GM12878 (cell line): ENCODE results near the gene FKBP3. TPM values are rescaled to one million over a fixed set of nuclear protein-coding genes. Genes with fewer than 3 reads are reported as not detected.
A peak's percentile ranks its signal among the peaks of the same experiment; 100 is the strongest.

Experiments
- BCLAF1 ChIP-seq: fragments of 450-650 bp; IDR thresholded peaks from 2 replicates; pipeline ENCODE4 v1.6.1; 2017; ENCODE audit warnings: antibody characterized with exemption, mild to moderate bottlenecking, moderate library complexity
- CBFB ChIP-seq: IDR thresholded peaks from 2 replicates; pipeline ENCODE4 v1.6.1; 2016; ENCODE audit warnings: antibody characterized with exemption, low read depth
- MTA2 ChIP-seq: fragments of 450-650 bp; IDR thresholded peaks from 2 replicates; pipeline ENCODE4 v1.6.1; 2016; ENCODE audit warnings: low read depth, mild to moderate bottlenecking, moderate library complexity
- NFIC ChIP-seq: IDR thresholded peaks from 2 replicates; pipeline ENCODE4 v1.6.1; 2012; ENCODE audit warnings: low read depth, mild to moderate bottlenecking, inconsistent platforms, low read length, moderate library complexity
- NR2C1 ChIP-seq: fragments of 450-650 bp; IDR thresholded peaks from 2 replicates; pipeline ENCODE4 v1.6.1; 2017; ENCODE audit warnings: antibody characterized with exemption, mild to moderate bottlenecking, moderate library complexity
- SMC3 ChIP-seq: IDR thresholded peaks from 2 replicates; pipeline ENCODE4 v1.6.1; 2011; ENCODE audit warnings: low read length, improper control_type of control experiment, borderline replicate concordance
- SP1 ChIP-seq: IDR thresholded peaks from one replicate; pipeline ENCODE4 v1.6.1; 2011; ENCODE audit warnings: low read depth, low read length
- SRF ChIP-seq, 2 experiments: IDR thresholded peaks; 2 replicates each; pipeline ENCODE4 v1.6.1; 2011; ENCODE audit warnings: low read depth in 2 of 2, low read length in 2 of 2, mild to moderate bottlenecking in 1 of 2, moderate library complexity in 1 of 2
- TAF1 ChIP-seq: IDR thresholded peaks from 2 replicates; pipeline ENCODE4 v1.6.1; 2011; ENCODE audit warnings: mild to moderate bottlenecking, low read depth, low read length, borderline replicate concordance
- YY1 ChIP-seq: IDR thresholded peaks from 2 replicates; pipeline ENCODE4 v1.6.1; 2011; ENCODE audit warnings: low read depth, mild to moderate bottlenecking, low read length
- ZBTB40 ChIP-seq: fragments of 450-650 bp; IDR thresholded peaks from 2 replicates; pipeline ENCODE4 v1.6.1; 2016; ENCODE audit warnings: mild to moderate bottlenecking, moderate library complexity, borderline replicate concordance
- polyA plus RNA-seq, 11 experiments: library from polyadenylated mRNA; depleted of rRNA in 4 of 11; unstranded in 6 of 11; stranded (reverse) in 5 of 11; fragments of >200 nt; fragmentation: Nextera tagmentation in 4 of 11; fragmentation: Illumina TruSeq in 1 of 11; extraction: Ambion mirVana in 4 of 11; extraction: Trizol in 1 of 11; gene quantifications; 1 replicate in 1 of 11; 2 replicates in 10 of 11; pipeline versions ENCODE4 v1.2.1 to v1.2.3, GENCODE V29; 2011 to 2016; ENCODE audit warnings: inconsistent platforms in 2 of 11, missing spikeins in 2 of 11, low read depth in 1 of 11
- total RNA-seq, 4 experiments: library from RNA; depleted of rRNA in 3 of 4; stranded (reverse); fragments of >200 nt in 3 of 4; fragmentation: Illumina TruSeq in 1 of 4; extraction: Trizol in 1 of 4; gene quantifications; 2 replicates each; pipeline versions ENCODE4 v1.2.1 to v1.2.3, GENCODE V29; 2013 to 2021
- TF ChIP-seq, protein P1 (sequence below): fragments of 450-650 bp; IDR thresholded peaks from 2 replicates; pipeline ENCODE4 v1.6.1; 2018; ENCODE audit warnings: borderline replicate concordance, mild to moderate bottlenecking; ENCODE audit not compliant: partially characterized antibody
- TF ChIP-seq, protein P2 (sequence below): fragments of 150-350 bp; IDR thresholded peaks from 2 replicates; pipeline ENCODE4 v1.6.1; 2014; ENCODE audit warnings: mild to moderate bottlenecking, low read depth, low read length
- TF ChIP-seq, protein P3 (sequence below): IDR thresholded peaks from 2 replicates; pipeline ENCODE4 v1.6.1; 2011; ENCODE audit warnings: mild to moderate bottlenecking, low read depth, low read length, moderate library complexity; ENCODE audit not compliant: insufficient replicate concordance

Gene FKBP3
- total and polyA plus RNA-seq, 10 of the 15 experiments (the other 5 are each of a cell fraction or from before 2014, with no cell fraction given), result 67.2 to 218 (median 129) TPM

GRCh38 chr14:45134051-45134958 is at the start of gene FKBP3 (continued):
- peak; percentile 96 for TF ChIP-seq BCLAF1
- TF ChIP-seq, protein P1, sequence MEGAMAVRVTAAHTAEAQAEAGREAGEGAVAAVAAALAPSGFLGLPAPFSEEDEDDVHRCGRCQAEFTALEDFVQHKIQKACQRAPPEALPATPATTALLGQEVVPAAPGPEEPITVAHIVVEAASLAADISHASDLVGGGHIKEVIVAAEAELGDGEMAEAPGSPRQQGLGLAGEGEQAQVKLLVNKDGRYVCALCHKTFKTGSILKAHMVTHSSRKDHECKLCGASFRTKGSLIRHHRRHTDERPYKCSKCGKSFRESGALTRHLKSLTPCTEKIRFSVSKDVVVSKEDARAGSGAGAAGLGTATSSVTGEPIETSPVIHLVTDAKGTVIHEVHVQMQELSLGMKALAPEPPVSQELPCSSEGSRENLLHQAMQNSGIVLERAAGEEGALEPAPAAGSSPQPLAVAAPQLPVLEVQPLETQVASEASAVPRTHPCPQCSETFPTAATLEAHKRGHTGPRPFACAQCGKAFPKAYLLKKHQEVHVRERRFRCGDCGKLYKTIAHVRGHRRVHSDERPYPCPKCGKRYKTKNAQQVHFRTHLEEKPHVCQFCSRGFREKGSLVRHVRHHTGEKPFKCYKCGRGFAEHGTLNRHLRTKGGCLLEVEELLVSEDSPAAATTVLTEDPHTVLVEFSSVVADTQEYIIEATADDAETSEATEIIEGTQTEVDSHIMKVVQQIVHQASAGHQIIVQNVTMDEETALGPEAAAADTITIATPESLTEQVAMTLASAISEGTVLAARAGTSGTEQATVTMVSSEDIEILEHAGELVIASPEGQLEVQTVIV, result peak; percentile 92
- TF ChIP-seq, protein P2, sequence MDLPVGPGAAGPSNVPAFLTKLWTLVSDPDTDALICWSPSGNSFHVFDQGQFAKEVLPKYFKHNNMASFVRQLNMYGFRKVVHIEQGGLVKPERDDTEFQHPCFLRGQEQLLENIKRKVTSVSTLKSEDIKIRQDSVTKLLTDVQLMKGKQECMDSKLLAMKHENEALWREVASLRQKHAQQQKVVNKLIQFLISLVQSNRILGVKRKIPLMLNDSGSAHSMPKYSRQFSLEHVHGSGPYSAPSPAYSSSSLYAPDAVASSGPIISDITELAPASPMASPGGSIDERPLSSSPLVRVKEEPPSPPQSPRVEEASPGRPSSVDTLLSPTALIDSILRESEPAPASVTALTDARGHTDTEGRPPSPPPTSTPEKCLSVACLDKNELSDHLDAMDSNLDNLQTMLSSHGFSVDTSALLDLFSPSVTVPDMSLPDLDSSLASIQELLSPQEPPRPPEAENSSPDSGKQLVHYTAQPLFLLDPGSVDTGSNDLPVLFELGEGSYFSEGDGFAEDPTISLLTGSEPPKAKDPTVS, result no peak
- TF ChIP-seq, protein P3, sequence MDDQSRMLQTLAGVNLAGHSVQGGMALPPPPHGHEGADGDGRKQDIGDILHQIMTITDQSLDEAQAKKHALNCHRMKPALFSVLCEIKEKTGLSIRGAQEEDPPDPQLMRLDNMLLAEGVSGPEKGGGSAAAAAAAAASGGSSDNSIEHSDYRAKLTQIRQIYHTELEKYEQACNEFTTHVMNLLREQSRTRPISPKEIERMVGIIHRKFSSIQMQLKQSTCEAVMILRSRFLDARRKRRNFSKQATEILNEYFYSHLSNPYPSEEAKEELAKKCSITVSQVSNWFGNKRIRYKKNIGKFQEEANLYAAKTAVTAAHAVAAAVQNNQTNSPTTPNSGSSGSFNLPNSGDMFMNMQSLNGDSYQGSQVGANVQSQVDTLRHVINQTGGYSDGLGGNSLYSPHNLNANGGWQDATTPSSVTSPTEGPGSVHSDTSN, result peak; percentile 95
- peak; percentile 34; the same call in 1 of the 2 replicates for TF ChIP-seq SMC3
- TF ChIP-seq NFIC, result peak; percentile 46; the same call in 1 of the 2 replicates
- 0 out of 4 replicates have a peak, but pooled peaks of 1 of the 2 experiments have one; percentile 43 for TF ChIP-seq SRF (IDR thresholded peaks at IDR 0.05; ENCODE audit: low read depth in 2 of 2, low read length in 2 of 2)
- peak; percentile 70 for TF ChIP-seq NR2C1
- peak; percentile 62 for TF ChIP-seq CBFB
- peak; percentile 35; the same call in 1 of the 2 replicates for TF ChIP-seq MTA2
- TF ChIP-seq ZBTB40, result peak; percentile 69; the same call in 1 of the 2 replicates
- peak; percentile 95 for TF ChIP-seq SP1
- TF ChIP-seq YY1, result peak; percentile 95
- TF ChIP-seq TAF1, result peak; percentile 92; the same call in 1 of the 2 replicates
